ENCODE measurements around the gene GALNT12.

Gene GALNT12

GRCh38 chr9:98834386-98834785, 26.9 kb downstream of the GALNT12 start:
- no peak for DNase-seq

- DNase-seq: no peak
Observed at GRCh38 chr9:98836206-98836605, 28.7 kb downstream of the GALNT12 start.

- DNase-seq: no peak
Observed at GRCh38 chr9:98837516-98837915, 30.0 kb downstream of the GALNT12 start.

GRCh38 chr9:98838155-98838867, 30.8 kb downstream of the GALNT12 start:
- DNase-seq: no peak

- DNase-seq: no peak
Observed at GRCh38 chr9:98838868-98839565, 31.5 kb downstream of the GALNT12 start.

GRCh38 chr9:98839724-98840123, 32.3 kb downstream of the GALNT12 start:
- DNase-seq: no peak

- no peak for DNase-seq
Observed at GRCh38 chr9:98842510-98842909, 35.0 kb downstream of the GALNT12 start.

- DNase-seq: no peak
Observed at GRCh38 chr9:98846081-98846480, 38.6 kb downstream of the GALNT12 start.

GRCh38 chr9:98846879-98847278, 39.4 kb downstream of the GALNT12 start:
- DNase-seq: no peak

GRCh38 chr9:98848450-98849149, 41.1 kb downstream of the GALNT12 start:
- peak; percentile 46 for DNase-seq

- no peak for DNase-seq
Observed at GRCh38 chr9:98849563-98849962, 42.1 kb downstream of the GALNT12 start.

GRCh38 chr9:98850851-98851729, 43.6 kb downstream of the GALNT12 start:
- DNase-seq: no peak

- DNase-seq: no peak
Observed at GRCh38 chr9:98851730-98852459, 44.4 kb downstream of the GALNT12 start.

GRCh38 chr9:98852460-98852734, 44.9 kb downstream of the GALNT12 start:
- no peak for DNase-seq

- DNase-seq: no peak
Observed at GRCh38 chr9:98852961-98853360, 45.5 kb downstream of the GALNT12 start.

GRCh38 chr9:98854266-98854665, 46.8 kb downstream of the GALNT12 start:
- no peak for DNase-seq

GRCh38 chr9:98855592-98855991, 48.1 kb downstream of the GALNT12 start:
- DNase-seq: no peak

- DNase-seq: no peak
Observed at GRCh38 chr9:98856982-98857381, 49.5 kb downstream of the GALNT12 start.

GRCh38 chr9:98859941-98860340, 52.5 kb downstream of the GALNT12 start:
- DNase-seq: no peak

GRCh38 chr9:98860871-98861293, 53.4 kb downstream of the GALNT12 start:
- DNase-seq: no peak

- DNase-seq: no peak
Observed at GRCh38 chr9:98861781-98862504, 54.5 kb downstream of the GALNT12 start.

- DNase-seq: no peak
Observed at GRCh38 chr9:98862936-98863335, 55.5 kb downstream of the GALNT12 start.
